Activated T-cell treated with anti-CD3 and anti-CD28 coated beads, Interleukin-2, amount 50 U/mL, for 72 hours (primary cell): ENCODE data around the gene CADM1. TPM values are rescaled to one million over a fixed set of nuclear protein-coding genes. Genes with fewer than 3 reads are reported as not detected.

Source experiments
- ATAC-seq, 2 donors: fragments of 150-1000 bp; cut with Tn5 transposase; replicated peaks in 1 of 2; 2 replicates each; pipeline ENCODE4 v1.10.0; 2021; ENCODE audit warnings: moderate library complexity in 2 of 2, mild to moderate bottlenecking in 1 of 2
- DNase-seq, 2 donors: peaks; one replicate each; pipeline ENCODE4 v3.0.0; 2021 to 2022; ENCODE audit warnings: mixed read lengths in 1 of 2
- H3K27ac Mint-ChIP-seq: one replicate; pipeline ENCODE4 v1.8.0; 2022; ENCODE audit warnings: mild to moderate bottlenecking, moderate library complexity, mixed read lengths
- H3K27me3 Mint-ChIP-seq: one replicate; pipeline ENCODE4 v1.8.0; 2022; ENCODE audit warnings: low read depth, mixed read lengths
- H3K36me3 Mint-ChIP-seq, 2 donors: one replicate each; pipeline ENCODE4 v1.8.0; 2022; ENCODE audit warnings: mixed read lengths in 2 of 2, mild to moderate bottlenecking in 1 of 2; ENCODE audit not compliant: insufficient read depth in 2 of 2
- H3K4me1 Mint-ChIP-seq: one replicate; pipeline ENCODE4 v1.8.0; 2022; ENCODE audit warnings: low read depth, mixed read lengths
- H3K4me3 Mint-ChIP-seq, 2 donors: one replicate each; pipeline ENCODE4 v1.8.0; 2022; ENCODE audit warnings: mild to moderate bottlenecking in 2 of 2, mixed read lengths in 2 of 2, moderate library complexity in 2 of 2
- H3K9me3 Mint-ChIP-seq, 2 donors: one replicate each; pipeline ENCODE4 v1.8.0; 2022; ENCODE audit warnings: mixed read lengths in 2 of 2
- total RNA-seq, 2 donors: library from RNA; stranded (reverse); gene quantifications; one replicate each; pipeline ENCODE4 v1.2.3, GENCODE V29; 2022

The CADM1 gene
- total RNA-seq, 2 donors from 2014 or later: 1.7 to 2.1 TPM

- Mint-ChIP-seq H3K27ac (no peak overlapping the region), H3K9me3 (no peaks in the 10 kb centered on the region), H3K4me1 (no peaks in the 10 kb centered on the region), H3K36me3 (no peaks in the 10 kb centered on the region), H3K27me3 (no peaks in the 10 kb centered on the region), H3K4me3 (no peak overlapping the region)
- DNase-seq (no peak), ATAC-seq (no peak)
Observed at GRCh38 chr11:115360186-115360824, 143.9 kb downstream of the CADM1 start.

- Mint-ChIP-seq H3K36me3 (no peaks in the 10 kb centered on the region), H3K9me3 (no peaks in the 10 kb centered on the region), H3K4me3 (no peak overlapping the region), H3K27me3 (no peaks in the 10 kb centered on the region), H3K27ac (no peak overlapping the region), H3K4me1 (no peaks in the 10 kb centered on the region)
- no peak for ATAC-seq
- DNase-seq: no peak
Observed at GRCh38 chr11:115357066-115357465, 147.1 kb downstream of the CADM1 start.

- ATAC-seq: no peak
- no peak overlapping the region for H3K27ac Mint-ChIP-seq
Observed at GRCh38 chr11:115352805-115353485, 151.3 kb downstream of the CADM1 start.

GRCh38 chr11:115349335-115350017 is 154.7 kb downstream of the CADM1 start:
- Mint-ChIP-seq H3K9me3 (no peaks in the 10 kb centered on the region), H3K4me1 (no peaks in the 10 kb centered on the region), H3K4me3 (no peak overlapping the region), H3K36me3 (no peaks in the 10 kb centered on the region), H3K27ac (no peak overlapping the region), H3K27me3 (peaks cover 13% of the 10 kb centered on the region)
- ATAC-seq (no peak), DNase-seq (no peak)

More at GRCh38 chr11:115352805-115353485, 151.3 kb downstream of the CADM1 start:
- peaks cover 11% of the 10 kb centered on the region for H3K27me3 Mint-ChIP-seq
- DNase-seq: no peak
- H3K9me3 Mint-ChIP-seq: no peaks in the 10 kb centered on the region
- H3K4me1 Mint-ChIP-seq: no peaks in the 10 kb centered on the region
- H3K36me3 Mint-ChIP-seq: no peaks in the 10 kb centered on the region
- H3K4me3 Mint-ChIP-seq: no peak overlapping the region

- no peaks in the 10 kb centered on the region for H3K36me3 Mint-ChIP-seq
- H3K27me3 Mint-ChIP-seq: peaks cover 19% of the 10 kb centered on the region
- H3K27ac Mint-ChIP-seq: no peak overlapping the region
- no peak overlapping the region for H3K4me3 Mint-ChIP-seq
- H3K9me3 Mint-ChIP-seq: no peaks in the 10 kb centered on the region
- DNase-seq: no peak
- no peaks in the 10 kb centered on the region for H3K4me1 Mint-ChIP-seq
- ATAC-seq: no peak
Observed at GRCh38 chr11:115348416-115348815, 155.8 kb downstream of the CADM1 start.

GRCh38 chr11:115347106-115347505 is 157.1 kb downstream of the CADM1 start:
- DNase-seq (no peak), ATAC-seq (no peak)
- no peaks in the 10 kb centered on the region for H3K9me3 Mint-ChIP-seq
- H3K27me3 Mint-ChIP-seq: peaks cover 19% of the 10 kb centered on the region
- no peaks in the 10 kb centered on the region for H3K36me3 Mint-ChIP-seq
- H3K4me1 Mint-ChIP-seq: no peaks in the 10 kb centered on the region
- H3K27ac Mint-ChIP-seq: no peak overlapping the region
- no peak overlapping the region for H3K4me3 Mint-ChIP-seq

GRCh38 chr11:115345840-115346239 is 158.4 kb downstream of the CADM1 start:
- H3K27ac Mint-ChIP-seq: no peak overlapping the region
- no peak overlapping the region for H3K4me3 Mint-ChIP-seq
- DNase-seq: no peak
- ATAC-seq: no peak
- H3K4me1 Mint-ChIP-seq: no peaks in the 10 kb centered on the region
- peaks cover 19% of the 10 kb centered on the region for H3K27me3 Mint-ChIP-seq
- no peaks in the 10 kb centered on the region for H3K9me3 Mint-ChIP-seq
- no peaks in the 10 kb centered on the region for H3K36me3 Mint-ChIP-seq

- ATAC-seq (no peak), DNase-seq (no peak)
- Mint-ChIP-seq H3K27me3 (peaks cover 19% of the 10 kb centered on the region), H3K36me3 (no peaks in the 10 kb centered on the region), H3K27ac (no peak overlapping the region), H3K4me1 (no peaks in the 10 kb centered on the region), H3K9me3 (no peaks in the 10 kb centered on the region), H3K4me3 (no peak overlapping the region)
Observed at GRCh38 chr11:115345361-115345760, 158.9 kb downstream of the CADM1 start.

GRCh38 chr11:115344846-115345245 is 159.4 kb downstream of the CADM1 start:
- ATAC-seq (no peak), DNase-seq (no peak)
- H3K4me1 Mint-ChIP-seq: no peaks in the 10 kb centered on the region
- peaks cover 16% of the 10 kb centered on the region for H3K27me3 Mint-ChIP-seq
- no peaks in the 10 kb centered on the region for H3K9me3 Mint-ChIP-seq
- H3K27ac Mint-ChIP-seq: no peak overlapping the region
- no peak overlapping the region for H3K4me3 Mint-ChIP-seq
- H3K36me3 Mint-ChIP-seq: no peaks in the 10 kb centered on the region

GRCh38 chr11:115342142-115342541 is 162.1 kb downstream of the CADM1 start:
- no peaks in the 10 kb centered on the region for H3K4me1 Mint-ChIP-seq
- no peaks in the 10 kb centered on the region for H3K9me3 Mint-ChIP-seq
- no peak overlapping the region for H3K4me3 Mint-ChIP-seq
- no peak for ATAC-seq
- H3K27ac Mint-ChIP-seq: no peak overlapping the region
- peaks cover 9% of the 10 kb centered on the region for H3K27me3 Mint-ChIP-seq
- no peak for DNase-seq
- H3K36me3 Mint-ChIP-seq: no peaks in the 10 kb centered on the region

- Mint-ChIP-seq H3K27me3 (peaks cover 9% of the 10 kb centered on the region), H3K36me3 (no peaks in the 10 kb centered on the region), H3K4me3 (no peak overlapping the region), H3K27ac (no peak overlapping the region), H3K9me3 (no peaks in the 10 kb centered on the region), H3K4me1 (no peaks in the 10 kb centered on the region)
- no peak for ATAC-seq
- DNase-seq: no peak
Observed at GRCh38 chr11:115340874-115341273, 163.3 kb downstream of the CADM1 start.

- Mint-ChIP-seq H3K4me3 (no peak overlapping the region), H3K27ac (no peak overlapping the region), H3K4me1 (no peaks in the 10 kb centered on the region), H3K9me3 (no peaks in the 10 kb centered on the region), H3K27me3 (no peaks in the 10 kb centered on the region), H3K36me3 (no peaks in the 10 kb centered on the region)
- ATAC-seq: no peak
- DNase-seq: no peak
Observed at GRCh38 chr11:115338476-115338875, 165.7 kb downstream of the CADM1 start.

GRCh38 chr11:115334932-115335788 is 169.1 kb downstream of the CADM1 start:
- H3K4me3 Mint-ChIP-seq: no peak overlapping the region
- ATAC-seq (no peak), DNase-seq (no peak)
- H3K36me3 Mint-ChIP-seq: no peaks in the 10 kb centered on the region
- no peaks in the 10 kb centered on the region for H3K4me1 Mint-ChIP-seq
- no peaks in the 10 kb centered on the region for H3K9me3 Mint-ChIP-seq
- H3K27ac Mint-ChIP-seq: no peak overlapping the region
- H3K27me3 Mint-ChIP-seq: no peaks in the 10 kb centered on the region
